Measurements from ENCODE around the gene PPP6R3.
"Not testable (repeated sequence)": the region's sequence is repeated elsewhere in the genome, so short reads cannot be mapped to it uniquely, and the experiment has no call there.

PPP6R3 gene

GRCh38 chr11:68436162-68436888 is 24.2 kb upstream of the PPP6R3 start:
- DNase-seq (ENCODE audit: low read depth in 3 of 3) = no peak

GRCh38 chr11:68436985-68437926 is 23.3 kb upstream of the PPP6R3 start:
- no peak for DNase-seq (ENCODE audit: low read depth in 3 of 3)

- no peak for DNase-seq (ENCODE audit: low read depth in 3 of 3)
Observed at GRCh38 chr11:68437927-68438657, 22.5 kb upstream of the PPP6R3 start.

GRCh38 chr11:68438658-68439259 is 21.8 kb upstream of the PPP6R3 start:
- no peak for DNase-seq (ENCODE audit: low read depth in 3 of 3)

- no peak for DNase-seq (ENCODE audit: low read depth in 3 of 3)
Observed at GRCh38 chr11:68439355-68440065, 21.0 kb upstream of the PPP6R3 start.

GRCh38 chr11:68440224-68440623 is 20.3 kb upstream of the PPP6R3 start:
- no peak for DNase-seq (ENCODE audit: low read depth in 3 of 3)

GRCh38 chr11:68441466-68442230 is 18.9 kb upstream of the PPP6R3 start:
- DNase-seq (ENCODE audit: low read depth in 3 of 3) = no peak

GRCh38 chr11:68442433-68442832 is 18.1 kb upstream of the PPP6R3 start:
- DNase-seq (ENCODE audit: low read depth in 3 of 3) = no peak

- DNase-seq (ENCODE audit: low read depth in 3 of 3) = no peak
Observed at GRCh38 chr11:68444566-68444965, 16.0 kb upstream of the PPP6R3 start.

GRCh38 chr11:68445531-68446035 is 15.0 kb upstream of the PPP6R3 start:
- no peak for DNase-seq (ENCODE audit: low read depth in 3 of 3)

- no peak for DNase-seq (ENCODE audit: low read depth in 3 of 3)
Observed at GRCh38 chr11:68446046-68446725, 14.4 kb upstream of the PPP6R3 start.

- DNase-seq (ENCODE audit: low read depth in 3 of 3) = peak; percentile 58 to 71 (median 61)
Observed at GRCh38 chr11:68447015-68447801, 13.3 kb upstream of the PPP6R3 start.

- not testable (repeated sequence) for DNase-seq (ENCODE audit: low read depth in 3 of 3)
Observed at GRCh38 chr11:68447914-68448313, 12.6 kb upstream of the PPP6R3 start.

GRCh38 chr11:68448604-68449011 is 11.9 kb upstream of the PPP6R3 start:
- DNase-seq (ENCODE audit: low read depth in 3 of 3) = no peak

- no peak for DNase-seq (ENCODE audit: low read depth in 3 of 3)
Observed at GRCh38 chr11:68449951-68450350, 10.6 kb upstream of the PPP6R3 start.

GRCh38 chr11:68450711-68451110 is 9.8 kb upstream of the PPP6R3 start:
- DNase-seq (ENCODE audit: low read depth in 3 of 3) = no peak

- DNase-seq (ENCODE audit: low read depth in 3 of 3) = no peak
Observed at GRCh38 chr11:68454767-68455166, 5.8 kb upstream of the PPP6R3 start.

GRCh38 chr11:68455485-68455884 is 5.1 kb upstream of the PPP6R3 start:
- DNase-seq (ENCODE audit: low read depth in 3 of 3) = no peak
